B cell (primary cell): Measurements from ENCODE around the gene GLIS1. TPM values are rescaled to one million over a fixed set of nuclear protein-coding genes. Genes with fewer than 3 reads are reported as not detected.

ENCODE experiments used
- ATAC-seq: fragments of 200-7000 bp; cut with Tn5 transposase; one replicate; pipeline ENCODE4 v1.10.0; 2021; ENCODE audit warnings: low read depth, mild to moderate bottlenecking, moderate number of reproducible peaks, moderate library complexity
- CTCF ChIA-PET: fragments of 350-600 bp; sonication (Branson Sonifier 250); formaldehyde crosslinking; loops from one replicate; lab custom pipeline; 2021; ENCODE audit warnings: antibody characterized with exemption, inconsistent platforms; lab: Charles Lee
- POLR2A ChIA-PET: fragments of 350-600 bp; sonication (Branson Sonifier 250); formaldehyde crosslinking; loops from one replicate; lab custom pipeline; 2021; ENCODE audit warnings: antibody characterized with exemption; lab: Charles Lee
- DNase-seq: peaks from one replicate; pipeline ENCODE4 v3.0.0; 2013
- H2AFZ ChIP-seq: 2 replicates; pipeline ENCODE4 v1.6.1; 2012; ENCODE audit warnings: mild to moderate bottlenecking, low read depth, low read length; ENCODE audit not compliant: insufficient read depth, poor library complexity, severe bottlenecking
- H3K27ac ChIP-seq, 2 donors: 1 replicate in 1 of 2; 2 replicates in 1 of 2; pipeline ENCODE4 v1.5.1; 2012 to 2013; ENCODE audit warnings: low read length in 2 of 2, mild to moderate bottlenecking in 2 of 2, moderate library complexity in 1 of 2
- H3K27me3 ChIP-seq, 4 experiments: fragments of 200-600 bp in 1 of 4; sonication (generic) in 1 of 4; replicated peaks in 1 of 4; 1 replicate in 2 of 4; 2 replicates in 2 of 4; pipeline versions ENCODE4 v1.6.1 to v1.7.0; 2013 to 2016; ENCODE audit warnings: low read length in 3 of 4, mild to moderate bottlenecking in 2 of 4, mixed read lengths in 1 of 4, moderate library complexity in 1 of 4; ENCODE audit not compliant: insufficient read depth in 4 of 4, control insufficient read depth in 3 of 4; ENCODE audit errors: control extremely low read depth in 1 of 4
- H3K36me3 ChIP-seq, 2 experiments: replicated peaks in 1 of 2; 1 replicate in 1 of 2; 2 replicates in 1 of 2; pipeline versions ENCODE4 v1.6.1 to v1.7.1; 2013; ENCODE audit warnings: low read length in 1 of 2; ENCODE audit not compliant: insufficient read depth in 2 of 2, control insufficient read depth in 1 of 2; ENCODE audit errors: control extremely low read depth in 1 of 2, extremely low read depth in 1 of 2
- H3K4me1 ChIP-seq, 2 donors: fragments of 200-600 bp in 1 of 2; sonication (generic) in 1 of 2; 1 replicate in 1 of 2; 2 replicates in 1 of 2; pipeline versions ENCODE4 v1.5.1 to v1.6.1; 2013 to 2017; ENCODE audit warnings: low read length in 2 of 2; ENCODE audit not compliant: control insufficient read depth in 2 of 2, insufficient read depth in 2 of 2
- H3K4me2 ChIP-seq: replicated peaks from 2 replicates; pipeline ENCODE3; 2012; ENCODE audit warnings: mild to moderate bottlenecking, low read depth, low read length; ENCODE audit not compliant: poor library complexity, severe bottlenecking
- H3K4me3 ChIP-seq, 5 experiments: fragments of 200-600 bp in 1 of 5; sonication (generic) in 1 of 5; 1 replicate in 3 of 5; 2 replicates in 2 of 5; pipeline versions ENCODE4 v1.5.1 to v1.7.0; 2011 to 2016; ENCODE audit warnings: low read length in 4 of 5, mild to moderate bottlenecking in 4 of 5, low read depth in 2 of 5, control low read depth in 1 of 5, moderate library complexity in 1 of 5; ENCODE audit not compliant: insufficient read depth in 1 of 5; ENCODE audit errors: control extremely low read depth in 1 of 5, extremely low read depth in 1 of 5
- H3K79me2 ChIP-seq: fragments of 200-600 bp; sonication (generic); one replicate; pipeline ENCODE4 v1.6.0; 2016; ENCODE audit warnings: low read length; ENCODE audit not compliant: control insufficient read depth, insufficient read depth
- H3K9ac ChIP-seq: fragments of 200-600 bp; sonication (generic); 2 replicates; pipeline ENCODE4 v1.6.1; 2017; ENCODE audit warnings: mild to moderate bottlenecking, low read length, moderate library complexity
- H3K9me3 ChIP-seq, 3 donors: one replicate each; pipeline versions ENCODE4 v1.6.1 to v1.7.1; 2013; ENCODE audit warnings: low read length in 2 of 3; ENCODE audit not compliant: control insufficient read depth in 2 of 3, insufficient read depth in 1 of 3; ENCODE audit errors: control extremely low read depth in 1 of 3
- H4K20me1 ChIP-seq: 2 replicates; pipeline ENCODE4 v1.6.0; 2012; ENCODE audit warnings: mild to moderate bottlenecking, low read length; ENCODE audit not compliant: insufficient read depth, control insufficient read depth, poor library complexity, severe bottlenecking
- H3K27ac Mint-ChIP-seq: one replicate; pipeline ENCODE4 v1.8.0; 2021; ENCODE audit warnings: mixed read lengths
- H3K27me3 Mint-ChIP-seq: one replicate; pipeline ENCODE4 v1.8.0; 2021; ENCODE audit warnings: mixed read lengths
- H3K4me1 Mint-ChIP-seq: one replicate; pipeline ENCODE4 v1.8.0; 2021; ENCODE audit warnings: mixed read lengths
- H3K4me3 Mint-ChIP-seq: one replicate; pipeline ENCODE4 v1.8.0; 2021; ENCODE audit warnings: mixed read lengths
- H3K9me3 Mint-ChIP-seq: one replicate; pipeline ENCODE4 v1.8.0; 2022; ENCODE audit warnings: mixed read lengths; ENCODE audit not compliant: insufficient read depth
- CTCF ChIP-seq: fragments of 200-600 bp; IDR thresholded peaks from one replicate; pipeline ENCODE4 v1.8.0; 2022; ENCODE audit warnings: antibody characterized with exemption, mild to moderate bottlenecking
- EZH2 ChIP-seq: IDR thresholded peaks from 2 replicates; pipeline ENCODE4 v1.6.1; 2012; ENCODE audit warnings: borderline replicate concordance, low read depth, mild to moderate bottlenecking, moderate library complexity, low read length; ENCODE audit not compliant: insufficient read depth, poor library complexity, severe bottlenecking
- WGBS: methylation state at CpG from one replicate; pipeline ENCODE4 v1.1.5; 2013; ENCODE audit warnings: missing lambda C conversion rate; ENCODE audit not compliant: insufficient coverage; 5-methylcytosine and 5-hydroxymethylcytosine counted together
- intact Hi-C: fragments of 100-400 bp; cut with micrococcal nuclease; formaldehyde crosslinking; loops from one replicate; pipeline ENCODE4 v1.10.0; 2022
- polyA plus RNA-seq: library from polyadenylated mRNA; depleted of rRNA; stranded (reverse); fragments of >200 nt; gene quantifications from 2 replicates; pipeline ENCODE4 v1.2.3, GENCODE V29; 2012
- total RNA-seq, 2 donors: library from RNA; stranded (reverse); fragments of 120-200 nt in 1 of 2; gene quantifications; 1 replicate in 1 of 2; 2 replicates in 1 of 2; pipeline versions ENCODE4 v1.2.3 to v1.2.4, GENCODE V29; 2013 to 2022

Gene GLIS1
- total and polyA plus RNA-seq, 2 donors (not counting 1 experiment from before 2014, with no cell fraction given): not detected

GRCh38 chr1:53636621-53637171 is 102.3 kb downstream of the GLIS1 start:
- DNase-seq (no peak), ATAC-seq (no peak)
- intact Hi-C loops: no loop called here
- no peaks in the 10 kb centered on the region for H3K79me2 ChIP-seq
- H4K20me1 ChIP-seq: no peaks in the 10 kb centered on the region
- POLR2A ChIA-PET: interaction anchor here (0.6 kb wide), 1 partner anchor 33 kb away, joined by 3 read pairs; no protein-coding TSS in a partner anchor
- Mint-ChIP-seq H3K27me3 (peaks cover 8% of the 10 kb centered on the region), H3K4me3 (no peak overlapping the region), H3K9me3 (no peaks in the 10 kb centered on the region), H3K4me1 (no peaks in the 10 kb centered on the region), H3K27ac (no peak overlapping the region)
- no peaks in the 10 kb centered on the region for H3K27me3 ChIP-seq
- H3K9me3 ChIP-seq: peaks cover 0 to 3% (median 0%) of the 10 kb centered on the region in 3 donors
- H3K4me1 ChIP-seq: no peaks in the 10 kb centered on the region
- CTCF ChIA-PET: no interaction called here
- no peak overlapping the region for H3K27ac ChIP-seq
- H3K4me2 ChIP-seq: no peak overlapping the region
- H2AFZ ChIP-seq: no peak overlapping the region
- no peak overlapping the region for H3K4me3 ChIP-seq
- no peak for TF ChIP-seq EZH2
- no peak for TF ChIP-seq CTCF
- no peaks in the 10 kb centered on the region for H3K36me3 ChIP-seq
- 95% methylated on average over 11 of the region's 11 CpGs for WGBS
- no peak overlapping the region for H3K9ac ChIP-seq

GRCh38 chr1:53634571-53634979 is 104.4 kb downstream of the GLIS1 start:
- Histone ChIP-seq H3K9me3 (peaks cover 0 to 3% (median 0%) of the 10 kb centered on the region in 3 donors), H4K20me1 (no peaks in the 10 kb centered on the region), H3K79me2 (no peaks in the 10 kb centered on the region), H3K27me3 (no peaks in the 10 kb centered on the region), H3K4me2 (no peak overlapping the region), H3K4me3 (no peak overlapping the region), H3K9ac (no peak overlapping the region), H3K36me3 (no peaks in the 10 kb centered on the region), H2AFZ (no peak overlapping the region), H3K4me1 (no peaks in the 10 kb centered on the region), H3K27ac (no peak overlapping the region)
- ATAC-seq (no peak), DNase-seq (no peak)
- Mint-ChIP-seq H3K4me1 (no peaks in the 10 kb centered on the region), H3K4me3 (no peak overlapping the region), H3K27me3 (peaks cover 11% of the 10 kb centered on the region), H3K9me3 (no peaks in the 10 kb centered on the region), H3K27ac (no peak overlapping the region)
- ChIA-PET POLR2A (no interaction called here), CTCF (no interaction called here)
- 95% methylated on average over 9 of the region's 10 CpGs for WGBS
- intact Hi-C loops: no loop called here
- TF ChIP-seq EZH2 (no peak), CTCF (no peak)
